H9 (cell line): Measurements from ENCODE around the gene UTF1. TPM values are rescaled to one million over a fixed set of nuclear protein-coding genes. Genes with fewer than 3 reads are reported as not detected.

Source experiments
- DNase-seq: peaks from one replicate; pipeline ENCODE4 v3.0.0-alpha.2; 2017
- H2AFZ ChIP-seq: one replicate; pipeline ENCODE4 v1.6.1; 2013; ENCODE audit warnings: mild to moderate bottlenecking, low read length, control low read depth, moderate library complexity
- H2AK5ac ChIP-seq: 2 replicates; pipeline ENCODE4 v1.6.1; 2013; ENCODE audit warnings: low read length, control low read depth, mixed read lengths; ENCODE audit not compliant: insufficient read length
- H2BK120ac ChIP-seq: one replicate; pipeline ENCODE4 v1.6.1; 2013; ENCODE audit warnings: low read depth, mild to moderate bottlenecking, low read length, control low read depth, inconsistent platforms; ENCODE audit not compliant: poor library complexity, severe bottlenecking
- H2BK12ac ChIP-seq: 2 replicates; pipeline ENCODE4 v1.6.1; 2013; ENCODE audit warnings: low read length, control low read depth, mixed read lengths, low read depth; ENCODE audit not compliant: insufficient read length
- H2BK15ac ChIP-seq: 2 replicates; pipeline ENCODE4 v1.6.1; 2013; ENCODE audit warnings: low read depth, low read length, control low read depth
- H2BK20ac ChIP-seq: one replicate; pipeline ENCODE4 v1.6.1; 2013; ENCODE audit warnings: low read depth, mild to moderate bottlenecking, low read length, control low read depth, inconsistent platforms; ENCODE audit not compliant: poor library complexity, severe bottlenecking
- H2BK5ac ChIP-seq: 2 replicates; pipeline ENCODE4 v1.6.1; 2013; ENCODE audit warnings: low read length, control low read depth, mixed read lengths; ENCODE audit not compliant: insufficient read length
- H3K14ac ChIP-seq: 2 replicates; pipeline ENCODE4 v1.6.1; 2013; ENCODE audit warnings: low read length, control low read depth; ENCODE audit not compliant: insufficient read depth
- H3K18ac ChIP-seq: 2 replicates; pipeline ENCODE4 v1.6.1; 2013; ENCODE audit warnings: low read depth, mild to moderate bottlenecking, mixed read lengths, low read length, control low read depth; ENCODE audit not compliant: insufficient read length
- H3K23ac ChIP-seq: 2 replicates; pipeline ENCODE4 v1.6.1; 2013; ENCODE audit warnings: low read length, control low read depth, mixed read lengths, low read depth; ENCODE audit not compliant: insufficient read length
- H3K23me2 ChIP-seq: 2 replicates; pipeline ENCODE4 v1.6.1; 2013; ENCODE audit warnings: low read depth, mild to moderate bottlenecking, mixed read lengths, low read length, control low read depth; ENCODE audit not compliant: insufficient read length, poor library complexity, severe bottlenecking
- H3K27ac ChIP-seq: 2 replicates; pipeline ENCODE4 v1.5.1; 2013; ENCODE audit warnings: low read length, control low read depth, mixed read lengths, low read depth; ENCODE audit not compliant: insufficient read length
- H3K27me3 ChIP-seq: 2 replicates; pipeline ENCODE4 v1.6.1; 2013; ENCODE audit warnings: low read length, control low read depth, inconsistent platforms; ENCODE audit not compliant: insufficient read depth
- H3K4ac ChIP-seq: 2 replicates; pipeline ENCODE4 v1.6.1; 2013; ENCODE audit warnings: low read depth, mild to moderate bottlenecking, control low read depth, inconsistent platforms, low read length, moderate library complexity
- H3K4me1 ChIP-seq: 2 replicates; pipeline ENCODE4 v1.6.1; 2013; ENCODE audit warnings: low read length, control low read depth, inconsistent platforms; ENCODE audit not compliant: insufficient read depth
- H3K4me2 ChIP-seq: 2 replicates; pipeline ENCODE4 v1.6.1; 2013; ENCODE audit warnings: low read length, control low read depth, mixed read lengths; ENCODE audit not compliant: insufficient read length, insufficient read depth
- H3K56ac ChIP-seq: 2 replicates; pipeline ENCODE4 v1.6.1; 2013; ENCODE audit warnings: low read depth, mild to moderate bottlenecking, mixed read lengths, low read length, control low read depth; ENCODE audit not compliant: insufficient read length
- H3K79me1 ChIP-seq: 2 replicates; pipeline ENCODE4 v1.6.1; 2013; ENCODE audit warnings: low read depth, mild to moderate bottlenecking, moderate library complexity, low read length, control low read depth, inconsistent platforms; ENCODE audit not compliant: insufficient read depth, poor library complexity, severe bottlenecking
- H3K79me2 ChIP-seq: 2 replicates; pipeline ENCODE4 v1.6.1; 2013; ENCODE audit warnings: low read length, control low read depth, inconsistent platforms; ENCODE audit not compliant: insufficient read depth
- H3K9ac ChIP-seq: 2 replicates; pipeline ENCODE4 v1.6.1; 2013; ENCODE audit warnings: low read length, control low read depth, mixed read lengths; ENCODE audit not compliant: insufficient read length; ENCODE audit errors: extremely low read depth
- H3K9me3 ChIP-seq: one replicate; pipeline ENCODE4 v1.6.1; 2013; ENCODE audit warnings: low read depth, low read length, inconsistent platforms; ENCODE audit not compliant: control insufficient read depth
- H3T11ph ChIP-seq: one replicate; pipeline ENCODE4 v1.6.1; 2013; ENCODE audit warnings: mild to moderate bottlenecking, low read length, control low read depth, inconsistent platforms
- H4K20me1 ChIP-seq: one replicate; pipeline ENCODE4 v1.6.1; 2013; ENCODE audit not compliant: control insufficient read depth, insufficient read length, insufficient read depth
- H4K5ac ChIP-seq: 2 replicates; pipeline ENCODE4 v1.6.1; 2013; ENCODE audit warnings: low read depth, mild to moderate bottlenecking, mixed read lengths, low read length, control low read depth; ENCODE audit not compliant: insufficient read length
- H4K8ac ChIP-seq: replicated peaks from 2 replicates; pipeline ENCODE4 v1.6.1; 2013; ENCODE audit warnings: low read length, control low read depth, mixed read lengths, low read depth; ENCODE audit not compliant: insufficient read length
- H4K91ac ChIP-seq: 2 replicates; pipeline ENCODE4 v1.6.1; 2013; ENCODE audit warnings: low read depth, mild to moderate bottlenecking, moderate library complexity, mixed read lengths, low read length, control low read depth; ENCODE audit not compliant: insufficient read length
- H3K27ac Mint-ChIP-seq, 3 experiments: 2 replicates in 2 of 3; 3 replicates in 1 of 3; pipeline ENCODE4 v1.8.0; 2020 to 2021; ENCODE audit warnings: mixed read lengths in 3 of 3, mild to moderate bottlenecking in 1 of 3, moderate library complexity in 1 of 3
- H3K27me3 Mint-ChIP-seq: 2 replicates; pipeline ENCODE4 v1.8.0; 2021; ENCODE audit warnings: low read depth, mild to moderate bottlenecking, moderate library complexity, mixed read lengths
- H3K36me3 Mint-ChIP-seq, 3 experiments: 2 replicates in 2 of 3; 3 replicates in 1 of 3; pipeline ENCODE4 v1.8.0; 2020 to 2021; ENCODE audit warnings: low read depth in 3 of 3, mixed read lengths in 3 of 3; ENCODE audit not compliant: insufficient read depth in 1 of 3
- H3K4me1 Mint-ChIP-seq, 2 experiments: 2 replicates each; pipeline ENCODE4 v1.8.0; 2020; ENCODE audit warnings: mixed read lengths in 2 of 2
- H3K4me3 Mint-ChIP-seq, 2 experiments: 2 replicates in 1 of 2; 3 replicates in 1 of 2; pipeline ENCODE4 v1.8.0; 2020 to 2021; ENCODE audit warnings: mild to moderate bottlenecking in 2 of 2, mixed read lengths in 2 of 2, moderate library complexity in 1 of 2
- H3K9me3 Mint-ChIP-seq, 2 experiments: 2 replicates in 1 of 2; 3 replicates in 1 of 2; pipeline ENCODE4 v1.8.0; 2020; ENCODE audit warnings: mild to moderate bottlenecking in 2 of 2, mixed read lengths in 2 of 2, moderate library complexity in 1 of 2
- CTCF ChIP-seq: fragments of 200-600 bp; sonication (generic); conservative IDR thresholded peaks from 3 replicates; pipeline ENCODE4 v1.8.0; 2021; ENCODE audit warnings: antibody characterized with exemption, mild to moderate bottlenecking
- WGBS: extraction: QIAGEN DNeasy Blood & Tissue Kit; methylation state at CpG from one replicate; pipeline ENCODE4 v1.1.7; 2013; ENCODE audit warnings: missing lambda C conversion rate, low lambda C conversion rate, mixed read lengths; ENCODE audit not compliant: insufficient read length; ENCODE audit errors: extremely low coverage; 5-methylcytosine and 5-hydroxymethylcytosine counted together
- total RNA-seq: library from RNA; stranded (reverse); gene quantifications from 2 replicates; pipeline ENCODE4 v1.2.1, GENCODE V29; 2021

UTF1 gene
- total RNA-seq, 1 experiment from 2014 or later: 31.5 TPM

GRCh38 chr10:133267293-133267692, 37.3 kb downstream of the UTF1 start:
- Histone ChIP-seq H3K27me3 (no peaks in the 10 kb centered on the region; the same call in 1 of the 2 replicates), H3K79me2 (no peaks in the 10 kb centered on the region), H3K4me2 (no peak overlapping the region), H2BK5ac (no peak overlapping the region), H2BK120ac (no peak overlapping the region), H2AFZ (no peak overlapping the region), H3K14ac (no peak overlapping the region), H3K23ac (no peak overlapping the region), H2BK20ac (no peak overlapping the region), H3K4me1 (no peaks in the 10 kb centered on the region), H4K91ac (no peak overlapping the region), H3T11ph (no peak overlapping the region), H2BK15ac (no peak overlapping the region), H4K20me1 (peaks cover 3% of the 10 kb centered on the region), H3K9me3 (no peaks in the 10 kb centered on the region), H2AK5ac (no peak overlapping the region), H3K56ac (no peak overlapping the region), H3K23me2 (peaks cover 1% of the 10 kb centered on the region), H4K5ac (no peak overlapping the region), H3K9ac (no peak overlapping the region), H4K8ac (no peak overlapping the region), H3K79me1 (no peaks in the 10 kb centered on the region), H3K18ac (no peak overlapping the region), H2BK12ac (no peak overlapping the region), H3K27ac (no peak overlapping the region), H3K4ac (no peak overlapping the region)
- no CpG with 5 or more reads among the region's 14 CpGs for WGBS
- no peaks in the 10 kb centered on the region for H3K9me3 Mint-ChIP-seq
- no peaks in the 10 kb centered on the region for H3K36me3 Mint-ChIP-seq
- no peak for DNase-seq
- H3K27ac Mint-ChIP-seq: no peak overlapping the region
- peaks cover 0 to 10% of the 10 kb centered on the region in 2 experiments; a peak in 3 of 4 replicates for H3K4me1 Mint-ChIP-seq
- no peak overlapping the region for H3K4me3 Mint-ChIP-seq
- TF ChIP-seq CTCF: no peak
- peaks cover 19% of the 10 kb centered on the region for H3K27me3 Mint-ChIP-seq
